ENCODE data around the gene EHBP1. TPM values are rescaled to one million over a fixed set of nuclear protein-coding genes. Genes with fewer than 3 reads are reported as not detected.

The EHBP1 gene
- total RNA-seq, 1 experiment from 2014 or later = 31.0 TPM

DNA sequence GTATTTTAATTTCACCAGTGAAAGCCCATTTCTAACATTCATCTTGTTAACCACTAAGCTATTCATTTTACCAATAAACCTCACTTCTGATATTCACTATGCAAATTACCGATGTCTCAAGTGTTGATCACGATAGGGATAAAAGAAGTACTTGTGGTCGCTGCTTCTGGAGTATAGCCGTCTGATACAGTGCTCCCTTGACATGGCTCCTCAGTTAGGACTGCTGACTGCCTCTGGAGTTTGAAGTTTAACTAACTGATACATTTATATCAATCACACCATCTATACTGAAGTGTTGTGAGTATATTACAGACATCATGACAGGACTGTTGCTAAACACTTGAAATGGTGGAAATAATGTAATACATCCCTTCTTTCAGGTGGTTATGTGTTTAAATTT is 95.6 kb downstream of the EHBP1 start:
- DNase-seq (ENCODE audit: low spot score) = no peak
- in situ Hi-C loops (cut with HindIII; ENCODE audit: low sequenced_read_pairs) = no loop called here

DNA sequence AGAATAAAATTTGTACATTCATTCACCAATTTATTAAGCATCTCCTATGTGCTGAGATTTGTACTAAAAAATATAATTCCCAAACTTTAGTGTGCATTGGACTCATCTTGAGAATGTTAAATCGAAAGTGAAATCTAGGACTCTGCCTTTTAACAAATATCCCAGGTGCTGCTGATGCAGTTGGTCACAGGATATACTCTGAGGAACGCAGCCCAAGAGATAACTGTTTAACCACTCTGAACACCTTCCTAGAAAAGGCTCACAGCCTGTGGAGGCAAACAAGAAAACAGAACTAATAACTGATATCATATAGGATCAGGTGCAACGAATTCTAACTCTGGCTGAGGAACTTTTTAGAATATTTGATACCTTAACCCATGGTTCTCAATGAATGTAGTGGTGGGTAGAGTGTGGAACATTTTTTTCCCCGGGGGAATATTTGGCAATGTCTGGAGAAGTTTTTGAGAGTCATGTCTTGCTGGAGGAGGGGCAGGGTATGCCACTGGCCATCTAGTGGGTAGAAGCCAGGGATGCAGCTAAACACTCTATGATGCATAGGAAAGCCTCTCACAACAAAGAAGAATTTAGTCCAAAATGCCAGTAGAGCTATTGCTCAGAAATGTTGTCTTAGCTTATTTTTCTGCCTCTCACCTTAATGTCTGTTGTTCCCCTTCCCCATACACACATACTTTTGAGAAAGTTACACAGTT is 96.5 kb downstream of the EHBP1 start:
- in situ Hi-C loops (cut with HindIII; ENCODE audit: low sequenced_read_pairs) = no loop called here
- no peak for DNase-seq (ENCODE audit: low spot score)

DNA sequence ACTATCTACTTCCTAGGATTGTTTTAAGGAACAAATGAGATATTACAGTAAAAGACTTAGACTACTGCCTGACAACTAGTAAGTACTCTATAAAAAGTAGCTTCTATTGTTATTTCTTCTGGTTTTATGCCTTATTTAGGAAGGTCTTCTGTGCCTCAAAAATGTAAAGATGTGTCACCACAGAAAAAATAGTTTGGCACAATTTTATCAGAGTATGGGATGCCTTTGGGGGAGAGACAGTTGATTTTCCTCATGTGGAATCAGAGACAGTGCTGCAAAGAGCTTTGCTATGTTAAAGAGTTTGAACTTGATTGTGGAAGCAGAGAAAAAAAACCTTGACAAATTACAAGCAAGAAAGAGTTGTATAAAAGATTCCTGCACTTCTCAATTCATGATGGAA is 98.4 kb downstream of the EHBP1 start:
- in situ Hi-C loops (cut with HindIII; ENCODE audit: low sequenced_read_pairs) = no loop called here
- DNase-seq (ENCODE audit: low spot score) = no peak

DNA sequence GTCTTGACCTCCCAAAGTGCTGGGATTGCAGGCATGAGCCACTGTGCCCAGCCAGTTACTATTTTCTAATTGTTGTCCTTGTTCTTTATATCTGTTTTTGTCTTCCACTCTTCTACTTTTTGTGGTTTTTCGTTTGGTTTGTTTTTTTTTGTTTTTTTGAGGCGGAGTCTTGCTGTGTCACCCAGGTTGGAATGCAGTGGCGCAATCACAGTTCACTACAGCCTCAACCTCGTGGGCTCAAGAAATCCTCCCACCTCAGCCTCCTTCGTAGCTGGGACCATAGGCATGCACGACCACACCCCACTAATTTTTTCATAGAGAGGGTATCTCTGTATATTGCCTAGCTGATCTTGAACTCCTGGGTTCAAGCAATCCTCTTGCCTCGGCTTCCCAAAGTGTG is 100.7 kb downstream of the EHBP1 start:
- no peak for DNase-seq (ENCODE audit: low spot score)
- in situ Hi-C loops (cut with HindIII; ENCODE audit: low sequenced_read_pairs) = no loop called here

DNA sequence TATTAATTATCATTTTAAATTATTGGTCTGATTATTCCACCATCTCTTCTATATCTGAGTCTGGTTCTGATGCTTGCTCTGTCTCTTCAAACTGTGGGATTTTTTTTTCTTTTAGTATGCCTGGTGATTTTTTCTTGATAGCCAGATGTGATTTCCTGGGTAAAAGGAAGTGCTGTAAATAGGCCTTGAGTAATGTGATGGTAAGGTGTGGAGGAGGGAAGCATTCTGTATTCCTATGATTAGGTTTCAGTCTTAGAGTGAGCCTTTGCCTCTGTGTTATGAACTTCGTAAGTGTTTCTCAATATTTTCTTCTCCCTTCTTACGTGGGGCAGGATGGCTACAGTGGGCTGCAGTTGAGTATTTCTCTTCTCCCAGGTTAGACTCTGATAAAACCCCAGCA is 103.0 kb downstream of the EHBP1 start:
- no peak for DNase-seq (ENCODE audit: low spot score)
- in situ Hi-C loops (cut with HindIII; ENCODE audit: low sequenced_read_pairs) = no loop called here

DNA sequence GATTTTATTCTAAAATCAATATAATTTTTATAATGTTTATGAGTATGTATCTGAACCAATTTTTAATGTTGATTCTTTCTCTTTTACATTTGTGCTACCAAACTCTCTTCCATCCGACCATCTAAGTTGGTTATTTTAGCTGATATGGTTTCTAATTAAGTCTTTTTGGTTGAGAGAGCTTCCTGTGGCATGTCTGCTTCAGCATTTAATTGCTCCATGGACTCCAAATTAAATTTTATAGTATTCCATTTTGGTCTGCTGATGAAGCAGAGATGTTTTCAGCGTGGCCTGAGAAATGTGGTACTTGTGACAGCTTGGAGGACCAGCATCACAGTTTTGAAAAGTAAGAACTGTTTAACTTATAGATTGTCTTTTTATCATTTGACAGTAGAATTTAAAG is 105.6 kb downstream of the EHBP1 start:
- DNase-seq (ENCODE audit: low spot score) = no peak
- in situ Hi-C loops (cut with HindIII; ENCODE audit: low sequenced_read_pairs) = no loop called here

DNA sequence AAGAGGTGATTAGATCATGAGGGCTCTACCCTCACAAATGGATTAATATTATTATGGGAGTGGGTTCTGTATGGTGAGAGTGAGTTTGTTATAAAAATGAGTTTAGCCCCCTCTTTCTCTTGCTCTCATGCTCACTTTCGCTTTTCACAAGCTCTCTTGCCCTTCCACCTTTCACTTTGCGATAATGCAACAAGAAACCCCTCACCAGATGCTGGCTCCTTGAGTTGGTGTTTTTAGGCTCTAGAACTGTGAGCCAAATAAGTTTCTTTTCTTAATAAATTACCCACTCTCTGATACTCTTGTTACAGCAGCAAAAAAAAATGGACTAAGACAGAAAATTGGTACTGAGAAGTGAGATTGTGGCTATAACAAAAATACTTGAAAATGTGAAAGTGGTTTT is 106.5 kb downstream of the EHBP1 start:
- in situ Hi-C loops (cut with HindIII; ENCODE audit: low sequenced_read_pairs) = no loop called here
- no peak for DNase-seq (ENCODE audit: low spot score)

DNA sequence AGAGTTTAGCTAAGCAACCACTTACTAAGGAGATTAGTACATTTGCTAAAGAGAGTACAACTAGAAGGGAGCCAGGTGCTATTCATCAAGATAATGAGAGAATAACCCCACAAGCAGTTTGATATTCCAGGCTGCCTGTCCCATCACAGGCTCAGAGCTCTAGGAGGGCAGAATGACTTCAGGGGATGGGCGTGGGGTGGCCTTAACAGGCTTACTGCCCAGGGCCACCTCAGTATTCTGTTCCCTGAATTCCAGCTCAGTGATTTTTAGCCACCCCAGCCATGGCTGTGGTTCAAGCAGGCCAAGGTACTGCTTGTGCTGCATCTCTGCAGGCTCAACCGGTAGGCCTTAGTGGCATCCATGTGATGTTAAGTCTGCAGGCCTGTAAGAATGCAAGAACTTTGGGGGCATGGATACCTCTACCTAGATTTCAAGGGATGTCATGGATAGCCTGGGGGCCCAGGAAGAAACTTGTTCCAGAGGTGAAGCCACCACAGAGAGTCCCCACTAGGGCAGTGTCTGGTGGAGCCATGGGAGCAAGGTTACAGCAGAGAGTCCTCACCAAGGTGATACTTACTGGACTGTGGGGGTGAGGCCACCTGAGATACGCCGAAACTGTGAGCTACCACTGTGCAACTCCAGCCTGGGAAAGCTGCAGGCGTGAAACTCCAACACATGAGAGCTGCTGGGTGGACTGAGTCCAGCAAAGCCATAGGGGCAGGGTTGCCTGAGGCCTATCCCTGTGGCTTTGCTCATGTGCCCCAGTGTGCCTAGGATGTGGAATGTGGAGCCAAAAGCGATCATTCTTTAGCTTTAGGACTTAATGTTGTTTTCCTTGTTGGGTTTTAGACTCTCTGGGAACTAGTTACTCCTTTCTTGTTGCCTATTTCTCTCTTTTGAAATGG is 107.7 kb downstream of the EHBP1 start:
- in situ Hi-C loops (cut with HindIII; ENCODE audit: low sequenced_read_pairs) = no loop called here
- DNase-seq (ENCODE audit: low spot score) = no peak

DNA sequence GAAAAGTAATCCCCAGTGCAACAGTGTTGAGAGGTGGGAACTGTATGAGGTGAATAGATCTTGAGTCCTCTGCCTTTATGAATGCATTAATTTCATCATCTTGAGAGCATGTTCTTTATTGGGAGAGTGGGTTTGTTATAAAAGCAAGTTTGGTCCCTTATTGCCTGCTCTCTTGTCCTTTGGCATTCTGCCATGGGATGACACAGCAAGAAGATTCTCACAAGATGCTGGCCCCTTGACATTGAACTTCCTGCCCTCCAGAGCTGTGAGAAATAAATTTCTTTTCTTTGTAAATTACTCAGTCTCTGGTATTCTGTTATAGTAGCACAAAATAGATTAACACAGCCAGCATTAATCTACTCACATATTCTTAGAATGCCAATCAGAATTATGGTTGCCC is 108.6 kb downstream of the EHBP1 start:
- in situ Hi-C loops (cut with HindIII; ENCODE audit: low sequenced_read_pairs) = no loop called here
- DNase-seq (ENCODE audit: low spot score) = no peak

DNA sequence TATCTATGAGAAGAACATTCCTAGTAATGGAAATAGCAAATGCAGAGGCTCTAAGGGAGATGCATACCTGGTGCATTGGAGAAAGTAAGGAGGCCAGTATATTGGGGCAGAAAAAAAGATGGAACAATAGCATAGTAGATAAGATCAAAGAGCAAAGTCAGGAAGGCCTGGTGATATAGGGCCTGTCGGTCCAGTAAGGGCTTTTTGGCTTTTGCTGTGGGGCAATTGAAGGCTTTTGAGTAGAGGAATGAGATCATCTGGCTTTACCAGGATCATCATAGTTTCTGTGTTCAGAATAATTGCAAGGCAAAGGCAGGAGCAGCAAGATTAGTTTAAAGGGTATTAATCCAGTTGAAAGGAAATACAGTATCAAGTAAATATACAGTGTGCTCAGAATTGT is 111.8 kb downstream of the EHBP1 start:
- in situ Hi-C loops (cut with HindIII; ENCODE audit: low sequenced_read_pairs) = no loop called here
- no peak for DNase-seq (ENCODE audit: low spot score)

DNA sequence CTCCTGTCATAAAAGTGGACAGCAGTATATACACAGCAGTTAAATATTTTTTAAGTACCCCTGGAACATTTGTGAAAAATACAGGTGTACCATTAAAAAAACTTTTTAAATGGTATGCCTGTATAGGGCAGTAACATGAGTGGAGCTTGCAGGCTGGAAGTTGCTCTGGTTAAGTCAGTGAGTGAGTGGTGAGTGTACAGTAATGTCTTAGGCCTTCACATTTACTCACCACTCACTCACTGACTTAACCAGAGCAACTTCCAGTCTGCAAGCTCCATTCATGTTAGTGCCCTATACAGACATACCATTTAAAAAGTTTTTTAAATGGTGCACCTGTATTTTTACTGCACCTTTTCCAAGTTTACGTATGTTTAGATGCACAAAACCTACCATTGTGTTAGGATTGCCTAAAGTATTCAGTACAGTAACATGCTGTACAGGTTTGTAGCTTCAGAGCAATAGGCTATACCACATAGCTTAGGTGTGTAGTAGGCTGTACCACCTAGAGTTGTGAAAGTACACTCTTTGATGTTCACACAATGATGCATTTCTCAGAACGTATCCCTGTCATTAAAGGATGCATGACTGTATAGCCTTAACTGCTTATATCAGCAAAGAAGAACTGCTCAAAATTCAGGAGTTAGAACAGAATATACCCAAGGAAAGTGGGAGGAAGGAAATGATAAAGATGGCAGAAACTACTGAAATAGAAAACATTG is 112.6 kb downstream of the EHBP1 start:
- in situ Hi-C loops (cut with HindIII; ENCODE audit: low sequenced_read_pairs) = no loop called here
- no peak for DNase-seq (ENCODE audit: low spot score)

DNA sequence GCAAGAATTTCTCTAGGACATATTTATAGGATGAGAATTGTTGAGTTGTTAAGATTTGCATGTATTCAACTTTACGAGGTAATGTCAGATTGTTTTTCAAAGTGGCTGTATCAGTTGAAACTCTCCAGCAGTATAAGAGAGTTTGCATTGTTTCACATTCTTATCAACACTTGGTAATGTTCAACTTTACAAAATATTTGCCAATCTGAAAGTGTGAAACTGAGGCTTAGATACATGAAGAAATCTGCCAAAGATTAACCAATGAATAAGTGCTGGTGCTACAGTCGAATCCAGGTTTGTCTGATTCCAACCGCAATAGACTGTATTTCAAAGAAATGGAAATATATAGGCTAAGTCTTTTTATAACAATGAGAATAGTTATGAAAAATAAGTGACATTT is 117.0 kb downstream of the EHBP1 start:
- no peak for DNase-seq (ENCODE audit: low spot score)
- in situ Hi-C loops (cut with HindIII; ENCODE audit: low sequenced_read_pairs) = no loop called here

DNA sequence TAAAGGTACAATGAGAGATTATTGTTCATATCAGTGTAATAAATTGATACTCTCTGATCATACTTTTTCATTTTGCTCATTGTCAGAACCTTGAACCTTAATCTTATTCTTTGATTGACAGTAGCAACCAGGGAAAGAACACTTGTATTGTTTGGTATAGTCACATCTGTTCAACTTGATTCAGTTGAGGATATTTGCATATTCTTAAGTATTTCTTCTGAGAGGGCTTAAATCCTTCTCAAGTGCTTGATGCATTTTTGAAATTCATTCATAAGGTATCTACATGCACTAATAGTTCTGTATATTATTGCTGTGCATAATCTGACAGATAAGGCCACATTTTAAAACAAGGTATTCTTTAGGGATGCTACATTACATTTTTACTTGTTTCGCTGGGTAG is 118.9 kb downstream of the EHBP1 start:
- DNase-seq (ENCODE audit: low spot score) = no peak
- in situ Hi-C loops (cut with HindIII; ENCODE audit: low sequenced_read_pairs) = no loop called here

DNA sequence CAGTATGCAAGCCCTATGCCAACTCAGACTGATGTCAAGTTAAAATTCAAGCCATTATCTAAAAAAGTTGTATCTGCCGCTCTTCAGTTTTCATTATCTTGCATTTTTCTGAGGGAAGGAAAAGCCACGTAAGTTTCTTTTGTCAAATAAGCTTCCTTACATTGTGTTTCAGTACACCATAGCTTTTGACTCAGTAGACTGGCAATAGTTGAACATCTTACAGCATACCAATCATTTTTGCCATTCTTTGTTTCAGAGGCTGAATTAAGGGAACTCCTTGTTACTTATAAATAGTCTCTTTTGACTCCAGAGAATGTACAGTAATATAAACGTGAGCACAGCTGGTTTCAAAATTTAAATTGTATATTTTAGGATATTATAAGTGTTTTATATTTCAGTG is 120.6 kb downstream of the EHBP1 start:
- in situ Hi-C loops (cut with HindIII; ENCODE audit: low sequenced_read_pairs) = no loop called here
- no peak for DNase-seq (ENCODE audit: low spot score)

DNA sequence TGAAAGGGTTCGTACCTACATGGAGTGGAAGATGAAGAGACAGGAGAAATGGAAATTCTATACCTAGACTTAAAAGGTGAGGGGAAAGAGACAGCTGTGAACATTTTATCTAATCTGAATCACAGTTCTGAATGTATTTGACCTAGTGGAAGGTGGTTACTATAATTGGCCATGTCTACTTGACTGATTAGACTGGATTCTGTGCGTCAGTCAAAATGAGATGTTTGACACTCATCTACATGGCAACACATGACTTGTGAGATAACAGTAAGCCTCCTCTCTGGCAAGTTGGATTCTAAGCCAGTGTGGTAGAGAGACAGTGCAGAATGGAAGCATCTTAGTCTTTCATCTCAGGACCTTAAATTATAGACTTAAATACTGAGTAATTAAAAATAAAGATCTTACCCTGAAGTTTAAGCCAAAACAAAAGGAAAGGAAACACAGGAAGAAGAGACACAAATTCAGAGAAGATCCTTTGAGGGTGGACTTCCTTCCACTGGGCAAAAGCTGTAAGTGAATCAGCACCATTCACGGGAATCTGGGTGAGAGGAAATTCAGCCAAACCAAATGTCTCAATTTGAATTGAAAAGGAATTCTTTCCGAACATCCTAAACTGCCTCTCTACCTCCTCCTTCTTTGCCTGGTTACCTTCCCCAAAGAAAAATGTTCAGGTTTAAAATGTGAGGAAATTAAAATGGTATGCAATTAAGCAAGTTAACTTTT is 121.6 kb downstream of the EHBP1 start:
- in situ Hi-C loops (cut with HindIII; ENCODE audit: low sequenced_read_pairs) = no loop called here
- no peak for DNase-seq (ENCODE audit: low spot score)

DNA sequence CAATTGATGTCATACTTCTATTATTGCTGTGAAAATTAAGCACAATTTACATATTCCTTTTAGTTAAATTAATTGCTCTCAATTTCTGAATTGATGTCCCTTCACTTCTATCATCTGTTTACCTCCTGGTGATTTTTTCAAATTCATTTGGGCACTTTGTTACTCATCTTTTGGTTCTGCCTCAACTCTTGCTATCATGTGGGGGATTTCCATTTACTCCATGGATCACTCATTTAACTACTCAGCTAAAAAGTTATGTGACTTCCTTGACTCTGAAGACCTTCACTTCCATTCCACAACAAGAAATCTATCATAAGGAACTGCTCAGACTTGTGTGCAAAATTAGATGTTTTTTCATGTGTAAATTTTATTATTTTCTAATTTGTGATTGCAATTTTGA is 126.2 kb downstream of the EHBP1 start:
- in situ Hi-C loops (cut with HindIII; ENCODE audit: low sequenced_read_pairs) = no loop called here

DNA sequence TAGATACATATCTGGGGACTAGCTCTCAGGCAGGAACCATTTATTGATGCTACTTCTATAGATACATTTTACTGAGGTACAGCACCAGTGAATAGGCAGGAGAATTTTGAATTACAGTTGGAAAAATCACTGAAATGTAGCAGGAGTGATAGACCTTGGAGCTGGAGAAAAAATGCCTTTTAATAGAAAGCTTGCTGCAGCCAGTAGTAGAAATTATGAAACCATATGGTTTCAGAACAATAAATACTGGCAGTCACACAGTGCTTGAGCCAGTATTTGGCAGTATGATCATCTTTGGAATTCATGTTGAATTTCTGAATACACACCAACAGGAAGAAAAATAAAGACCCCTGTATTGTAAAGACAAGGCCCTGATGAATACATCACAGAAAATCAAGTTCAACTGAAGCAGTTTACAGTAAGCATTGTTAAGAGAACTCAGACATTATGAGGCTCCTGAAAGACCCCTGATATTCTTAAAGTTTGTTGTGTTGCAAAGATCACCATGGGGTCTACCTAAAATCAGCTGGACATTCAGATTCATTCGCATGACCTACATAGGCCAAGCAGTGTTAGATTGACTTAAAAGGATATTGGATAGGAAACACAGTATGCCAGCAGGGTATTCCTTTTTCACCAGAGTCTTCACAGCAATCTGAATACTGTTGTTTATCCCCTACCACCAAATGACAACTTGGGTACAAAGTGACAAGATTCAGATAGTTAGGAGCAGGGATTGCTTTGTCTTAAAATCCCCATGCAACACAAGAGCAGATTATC is 139.0 kb downstream of the EHBP1 start:
- in situ Hi-C loops (cut with HindIII; ENCODE audit: low sequenced_read_pairs) = no loop called here
- peak; percentile 88 for DNase-seq (ENCODE audit: low spot score)

More for the DNA sequence above, 126.2 kb downstream of the EHBP1 start:
- no peak for DNase-seq (ENCODE audit: low spot score)

DNA sequence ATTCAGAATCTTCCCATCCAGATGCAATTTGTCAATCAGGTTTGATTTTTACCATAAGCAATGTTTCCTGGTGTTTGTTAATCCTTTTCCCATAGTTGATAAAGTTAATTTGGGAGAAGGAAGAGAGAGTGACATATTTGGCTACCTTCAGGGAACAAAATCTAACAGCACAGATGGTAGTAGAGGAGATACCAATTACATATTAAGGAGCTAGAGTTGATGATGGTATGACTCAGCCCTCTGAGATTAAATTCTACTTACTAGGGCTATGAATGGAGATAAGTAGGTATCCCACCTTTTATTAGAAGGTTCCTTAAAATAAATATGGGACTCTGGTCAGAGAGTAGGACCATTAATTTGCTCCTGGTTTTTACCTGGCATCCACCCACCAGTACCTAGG is 139.7 kb downstream of the EHBP1 start:
- DNase-seq (ENCODE audit: low spot score) = peak; percentile 84
- in situ Hi-C loops (cut with HindIII; ENCODE audit: low sequenced_read_pairs) = no loop called here

DNA sequence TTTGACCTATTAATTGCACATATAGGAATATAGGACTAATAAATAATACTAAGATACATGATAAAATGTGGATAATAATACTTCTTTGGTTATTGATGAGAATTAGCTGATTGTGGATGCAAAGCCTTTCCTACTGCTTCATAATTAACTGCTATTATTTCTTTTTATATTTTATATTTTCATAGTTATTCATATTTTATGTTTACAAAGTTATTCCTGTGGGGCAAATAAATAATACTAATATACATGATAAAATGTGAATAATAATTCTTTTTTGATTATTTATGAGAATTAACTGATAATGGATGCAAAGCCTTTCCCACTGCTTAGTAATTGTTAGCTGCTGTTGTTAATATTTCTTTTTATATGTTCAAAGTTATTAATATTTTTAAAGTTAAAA is 146.7 kb downstream of the EHBP1 start:
- DNase-seq (ENCODE audit: low spot score) = no peak
- in situ Hi-C loops (cut with HindIII; ENCODE audit: low sequenced_read_pairs) = no loop called here
